K562 (cell line): ENCODE data around the gene TUBA4B. TPM values are rescaled to one million over a fixed set of nuclear protein-coding genes. Genes with fewer than 3 reads are reported as not detected.

ENCODE experiments used
- BRD4 ChIP-seq: fragments of 200-600 bp; sonication (generic); IDR thresholded peaks from 2 replicates; pipeline ENCODE4 v1.6.1; 2017; ENCODE audit warnings: inconsistent platforms
- CSDE1 ChIP-seq, 2 experiments: fragments of 450-650 bp; IDR thresholded peaks; 2 replicates each; pipeline ENCODE4 v1.6.1; 2016; ENCODE audit warnings: mild to moderate bottlenecking in 1 of 2
- ETS2 ChIP-seq: IDR thresholded peaks from 2 replicates; pipeline ENCODE4 v1.6.1; 2016; ENCODE audit warnings: borderline replicate concordance, missing genetic modification characterization, mild to moderate bottlenecking, moderate library complexity, missing compliant biosample characterization; ENCODE audit not compliant: poor library complexity, severe bottlenecking
- EZH2 ChIP-seq: IDR thresholded peaks from 2 replicates; pipeline ENCODE4 v1.6.1; 2012; ENCODE audit warnings: low read depth, mild to moderate bottlenecking, inconsistent platforms, low read length, borderline replicate concordance
- FOS ChIP-seq: IDR thresholded peaks from 3 replicates; pipeline ENCODE4 v1.6.1; 2011; ENCODE audit not compliant: insufficient read length; ENCODE audit errors: extremely low read depth
- KAT7 ChIP-seq: sonication (generic); formaldehyde crosslinking; IDR thresholded peaks from 2 replicates; pipeline ENCODE4 v1.8.0; 2022; ENCODE audit warnings: missing genetic modification reagents, mild to moderate bottlenecking, borderline replicate concordance
- POU5F1 ChIP-seq: fragments of 150-350 bp; IDR thresholded peaks from 2 replicates; pipeline ENCODE4 v1.6.1; 2014; ENCODE audit warnings: borderline replicate concordance, low read length, low read depth, mild to moderate bottlenecking; ENCODE audit not compliant: partially characterized antibody
- SIX5 ChIP-seq, 2 experiments: IDR thresholded peaks; 2 replicates each; pipeline ENCODE4 v1.6.1; 2011; ENCODE audit warnings: low read length in 2 of 2, borderline replicate concordance in 1 of 2, low read depth in 1 of 2, mild to moderate bottlenecking in 1 of 2, moderate library complexity in 1 of 2; ENCODE audit not compliant: insufficient read depth in 1 of 2
- SMAD1 ChIP-seq: fragments of 150-350 bp; IDR thresholded peaks from 2 replicates; pipeline ENCODE4 v1.6.1; 2014; ENCODE audit warnings: low read length, low read depth; ENCODE audit not compliant: partially characterized antibody
- SP1 ChIP-seq: sonication (generic); formaldehyde crosslinking; IDR thresholded peaks from 2 replicates; pipeline ENCODE4 v1.8.1; 2022; ENCODE audit warnings: mild to moderate bottlenecking, missing genetic modification reagents
- ZNF134 ChIP-seq: fragments of 250-450 bp; sonication (Bioruptor Pico); conservative IDR thresholded peaks from 2 replicates; pipeline ENCODE4 v1.4.0; 2020
- ZNF717 ChIP-seq: fragments of 250-450 bp; sonication (Bioruptor Pico); IDR thresholded peaks from 2 replicates; pipeline ENCODE4 v1.5.0; 2021
- polyA plus RNA-seq, 8 experiments: library from polyadenylated mRNA; depleted of rRNA in 4 of 8; stranded (reverse) in 5 of 8; unstranded in 3 of 8; fragments of >200 nt; fragmentation: Nextera tagmentation in 2 of 8; fragmentation: Illumina TruSeq in 1 of 8; extraction: Ambion mirVana in 2 of 8; extraction: Trizol in 1 of 8; gene quantifications; 2 replicates each; pipeline versions ENCODE4 v1.2.1 to v1.2.3, GENCODE V29; 2011 to 2014; ENCODE audit warnings: inconsistent platforms in 1 of 8, missing spikeins in 1 of 8
- total RNA-seq, 7 experiments: library from RNA; depleted of rRNA in 6 of 7; stranded (reverse); fragments of >200 nt in 6 of 7; fragmentation: Illumina TruSeq in 2 of 7; extraction: Trizol in 2 of 7; gene quantifications; 2 replicates each; pipeline versions ENCODE4 v1.2.1 to v1.2.3, GENCODE V29; 2011 to 2021; ENCODE audit warnings: low replicate concordance in 1 of 7
- TF ChIP-seq, protein P1 (sequence below): sonication (generic); formaldehyde crosslinking; IDR thresholded peaks from 2 replicates; pipeline ENCODE4 v1.8.0; 2022; ENCODE audit warnings: missing genetic modification reagents, mild to moderate bottlenecking, borderline replicate concordance
- TF ChIP-seq, protein P2 (sequence below): fragments of 250-450 bp; sonication (Bioruptor Pico); IDR thresholded peaks from 2 replicates; pipeline ENCODE4 v1.5.1; 2021; ENCODE audit warnings: mild to moderate bottlenecking
- TF ChIP-seq, protein P3 (sequence below): sonication (generic); formaldehyde crosslinking; IDR thresholded peaks from 2 replicates; pipeline ENCODE4 v1.8.0; 2023; ENCODE audit warnings: mild to moderate bottlenecking, missing genetic modification reagents
- TF ChIP-seq, protein P4 (sequence below): fragments of 450-650 bp; IDR thresholded peaks from 2 replicates; pipeline ENCODE4 v1.7.1; 2018; ENCODE audit warnings: mild to moderate bottlenecking, low read depth; ENCODE audit not compliant: partially characterized antibody
- TF ChIP-seq, protein P5 (sequence below): fragments of 250-450 bp; sonication (Bioruptor Pico); IDR thresholded peaks from 2 replicates; pipeline ENCODE4 v1.5.0; 2020; ENCODE audit warnings: mild to moderate bottlenecking
- TF ChIP-seq, protein P6 (sequence below): sonication (generic); IDR thresholded peaks from 2 replicates; pipeline ENCODE4 v1.6.1; 2016

The TUBA4B gene
- total and polyA plus RNA-seq, 9 of the 15 experiments (the other 6 are each of a cell fraction or from before 2014, with no cell fraction given) = 0.04 TPM; not detected in 8

DNA sequence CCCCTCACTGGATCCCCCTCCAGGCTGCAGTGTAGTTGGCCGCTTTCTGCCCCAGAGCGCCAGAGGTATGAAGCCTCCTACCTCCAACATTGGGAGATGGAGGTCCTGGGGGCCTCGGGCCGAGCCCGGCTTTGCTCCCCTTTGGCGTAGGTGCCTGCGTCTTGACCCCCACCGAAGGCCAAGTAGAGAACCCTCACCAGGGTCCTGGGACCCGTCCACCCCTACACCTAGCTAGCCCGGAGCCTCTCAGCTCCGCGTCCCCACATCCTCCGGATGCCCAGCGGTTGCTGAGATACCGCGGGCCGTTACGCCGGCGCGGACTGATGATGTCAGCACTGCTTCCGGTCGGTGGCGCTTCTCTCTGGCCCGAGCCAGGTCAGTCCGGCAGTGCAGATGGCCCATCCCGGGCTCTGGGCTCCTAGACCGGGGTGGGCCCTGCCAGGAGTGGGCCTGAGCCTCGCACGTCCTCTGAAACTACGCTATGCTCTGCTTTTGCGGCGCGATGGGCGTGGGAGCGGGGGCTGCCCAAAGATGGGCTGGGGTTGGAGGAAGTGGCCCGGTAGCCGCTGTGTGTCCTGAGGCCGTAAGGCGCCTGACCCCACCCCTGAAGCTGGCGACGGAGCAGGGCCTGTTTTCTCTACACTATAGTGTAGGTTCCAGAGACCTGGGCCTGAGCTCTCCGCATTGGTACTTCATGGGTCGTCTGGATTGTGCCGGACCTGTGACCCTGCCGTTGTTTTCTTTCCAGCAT, 7.7 kb upstream of the TUBA4B start, which contains the start of the genes GLB1L and STK16 (continued):
- TF ChIP-seq, protein P1, sequence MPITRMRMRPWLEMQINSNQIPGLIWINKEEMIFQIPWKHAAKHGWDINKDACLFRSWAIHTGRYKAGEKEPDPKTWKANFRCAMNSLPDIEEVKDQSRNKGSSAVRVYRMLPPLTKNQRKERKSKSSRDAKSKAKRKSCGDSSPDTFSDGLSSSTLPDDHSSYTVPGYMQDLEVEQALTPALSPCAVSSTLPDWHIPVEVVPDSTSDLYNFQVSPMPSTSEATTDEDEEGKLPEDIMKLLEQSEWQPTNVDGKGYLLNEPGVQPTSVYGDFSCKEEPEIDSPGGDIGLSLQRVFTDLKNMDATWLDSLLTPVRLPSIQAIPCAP (CRISPR knock-in tag) = no peak
- TF ChIP-seq, protein P2, sequence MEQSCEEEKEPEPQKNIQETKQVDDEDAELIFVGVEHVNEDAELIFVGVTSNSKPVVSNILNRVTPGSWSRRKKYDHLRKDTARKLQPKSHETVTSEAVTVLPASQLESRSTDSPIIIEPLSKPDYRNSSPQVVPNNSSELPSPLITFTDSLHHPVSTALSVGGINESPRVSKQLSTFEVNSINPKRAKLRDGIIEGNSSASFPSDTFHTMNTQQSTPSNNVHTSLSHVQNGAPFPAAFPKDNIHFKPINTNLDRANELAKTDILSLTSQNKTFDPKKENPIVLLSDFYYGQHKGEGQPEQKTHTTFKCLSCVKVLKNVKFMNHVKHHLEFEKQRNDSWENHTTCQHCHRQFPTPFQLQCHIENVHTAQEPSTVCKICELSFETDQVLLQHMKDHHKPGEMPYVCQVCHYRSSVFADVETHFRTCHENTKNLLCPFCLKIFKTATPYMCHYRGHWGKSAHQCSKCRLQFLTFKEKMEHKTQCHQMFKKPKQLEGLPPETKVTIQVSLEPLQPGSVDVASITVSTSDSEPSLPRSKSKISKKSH (CRISPR knock-in tag) = no peak
- TF ChIP-seq POU5F1 (no peak), ETS2 (tag) (no peak), CSDE1 (IDR thresholded peaks at IDR 0.05) (0 out of 4 replicates have a peak, but pooled peaks of 1 of the 2 experiments have one; percentile 23), SP1 (no peak), SMAD1 (no peak), ZNF717 (CRISPR knock-in tag) (no peak), EZH2 (no peak), KAT7 (CRISPR knock-in tag) (peak; percentile 73; the same call in 1 of the 2 replicates), SIX5 (IDR thresholded peaks at IDR 0.05; ENCODE audit: borderline replicate concordance in 1 of 2, insufficient read depth in 1 of 2, low read depth in 1 of 2, low read length in 2 of 2) (no peak; a peak in 1 of 4 replicates), ZNF134 (CRISPR knock-in tag) (no peak), FOS (no peak), BRD4 (no peak)
- TF ChIP-seq, protein P3, sequence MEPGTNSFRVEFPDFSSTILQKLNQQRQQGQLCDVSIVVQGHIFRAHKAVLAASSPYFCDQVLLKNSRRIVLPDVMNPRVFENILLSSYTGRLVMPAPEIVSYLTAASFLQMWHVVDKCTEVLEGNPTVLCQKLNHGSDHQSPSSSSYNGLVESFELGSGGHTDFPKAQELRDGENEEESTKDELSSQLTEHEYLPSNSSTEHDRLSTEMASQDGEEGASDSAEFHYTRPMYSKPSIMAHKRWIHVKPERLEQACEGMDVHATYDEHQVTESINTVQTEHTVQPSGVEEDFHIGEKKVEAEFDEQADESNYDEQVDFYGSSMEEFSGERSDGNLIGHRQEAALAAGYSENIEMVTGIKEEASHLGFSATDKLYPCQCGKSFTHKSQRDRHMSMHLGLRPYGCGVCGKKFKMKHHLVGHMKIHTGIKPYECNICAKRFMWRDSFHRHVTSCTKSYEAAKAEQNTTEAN (CRISPR knock-in tag) = no peak
- TF ChIP-seq, protein P4, sequence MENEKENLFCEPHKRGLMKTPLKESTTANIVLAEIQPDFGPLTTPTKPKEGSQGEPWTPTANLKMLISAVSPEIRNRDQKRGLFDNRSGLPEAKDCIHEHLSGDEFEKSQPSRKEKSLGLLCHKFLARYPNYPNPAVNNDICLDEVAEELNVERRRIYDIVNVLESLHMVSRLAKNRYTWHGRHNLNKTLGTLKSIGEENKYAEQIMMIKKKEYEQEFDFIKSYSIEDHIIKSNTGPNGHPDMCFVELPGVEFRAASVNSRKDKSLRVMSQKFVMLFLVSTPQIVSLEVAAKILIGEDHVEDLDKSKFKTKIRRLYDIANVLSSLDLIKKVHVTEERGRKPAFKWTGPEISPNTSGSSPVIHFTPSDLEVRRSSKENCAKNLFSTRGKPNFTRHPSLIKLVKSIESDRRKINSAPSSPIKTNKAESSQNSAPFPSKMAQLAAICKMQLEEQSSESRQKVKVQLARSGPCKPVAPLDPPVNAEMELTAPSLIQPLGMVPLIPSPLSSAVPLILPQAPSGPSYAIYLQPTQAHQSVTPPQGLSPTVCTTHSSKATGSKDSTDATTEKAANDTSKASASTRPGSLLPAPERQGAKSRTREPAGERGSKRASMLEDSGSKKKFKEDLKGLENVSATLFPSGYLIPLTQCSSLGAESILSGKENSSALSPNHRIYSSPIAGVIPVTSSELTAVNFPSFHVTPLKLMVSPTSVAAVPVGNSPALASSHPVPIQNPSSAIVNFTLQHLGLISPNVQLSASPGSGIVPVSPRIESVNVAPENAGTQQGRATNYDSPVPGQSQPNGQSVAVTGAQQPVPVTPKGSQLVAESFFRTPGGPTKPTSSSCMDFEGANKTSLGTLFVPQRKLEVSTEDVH = peak; percentile 27
- TF ChIP-seq, protein P5, sequence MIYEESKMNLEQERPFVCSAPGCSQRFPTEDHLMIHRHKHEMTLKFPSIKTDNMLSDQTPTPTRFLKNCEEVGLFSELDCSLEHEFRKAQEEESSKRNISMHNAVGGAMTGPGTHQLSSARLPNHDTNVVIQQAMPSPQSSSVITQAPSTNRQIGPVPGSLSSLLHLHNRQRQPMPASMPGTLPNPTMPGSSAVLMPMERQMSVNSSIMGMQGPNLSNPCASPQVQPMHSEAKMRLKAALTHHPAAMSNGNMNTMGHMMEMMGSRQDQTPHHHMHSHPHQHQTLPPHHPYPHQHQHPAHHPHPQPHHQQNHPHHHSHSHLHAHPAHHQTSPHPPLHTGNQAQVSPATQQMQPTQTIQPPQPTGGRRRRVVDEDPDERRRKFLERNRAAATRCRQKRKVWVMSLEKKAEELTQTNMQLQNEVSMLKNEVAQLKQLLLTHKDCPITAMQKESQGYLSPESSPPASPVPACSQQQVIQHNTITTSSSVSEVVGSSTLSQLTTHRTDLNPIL (CRISPR knock-in tag) = no peak
- TF ChIP-seq, protein P6, sequence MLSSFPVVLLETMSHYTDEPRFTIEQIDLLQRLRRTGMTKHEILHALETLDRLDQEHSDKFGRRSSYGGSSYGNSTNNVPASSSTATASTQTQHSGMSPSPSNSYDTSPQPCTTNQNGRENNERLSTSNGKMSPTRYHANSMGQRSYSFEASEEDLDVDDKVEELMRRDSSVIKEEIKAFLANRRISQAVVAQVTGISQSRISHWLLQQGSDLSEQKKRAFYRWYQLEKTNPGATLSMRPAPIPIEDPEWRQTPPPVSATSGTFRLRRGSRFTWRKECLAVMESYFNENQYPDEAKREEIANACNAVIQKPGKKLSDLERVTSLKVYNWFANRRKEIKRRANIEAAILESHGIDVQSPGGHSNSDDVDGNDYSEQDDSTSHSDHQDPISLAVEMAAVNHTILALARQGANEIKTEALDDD = no peak
